Mesangial cell (primary cell): ENCODE results near the gene CKAP2. TPM values are rescaled to one million over a fixed set of nuclear protein-coding genes. Genes with fewer than 3 reads are reported as not detected.

Experiments
- total RNA-seq: library from RNA; depleted of rRNA; stranded (reverse); fragments of >200 nt; gene quantifications from 2 replicates; pipeline ENCODE4 v1.2.3, GENCODE V29; 2015

The CKAP2 gene
- 12.0 and 52.3 TPM in 2 replicates for total RNA-seq

GRCh38 chr13:52454820-52455676, at the start of gene CKAP2:
CKAP2 (plus strand) TSS chr13:52455478; CDS start chr13:52455557, 79 bp downstream.

GRCh38 chr13:52405767-52406494, 49.3 kb upstream of the CKAP2 start, which contains the start of gene THSD1:
THSD1 (minus strand) TSS chr13:52406172; CDS start chr13:52402600, 3,572 bp downstream.

GRCh38 chr13:52450012-52450792, 5.1 kb upstream of the CKAP2 start, which contains the start of gene VPS36:
VPS36 (minus strand) TSS chr13:52450634; CDS start chr13:52450594, 40 bp downstream.

Other genes starting within 250 kb of the CKAP2 start
- 8.6 and 10.8 TPM in 2 replicates for gene THSD1, start 49.3 kb upstream of the CKAP2 start, total RNA-seq
- gene VPS36, start 4.8 kb upstream of the CKAP2 start, total RNA-seq: 12.2 and 26.7 TPM in 2 replicates
- gene HNRNPA1L2, start 187.0 kb downstream of the CKAP2 start, total RNA-seq: 1.1 and 2.7 TPM in 2 replicates
- 23.3 and 44.2 TPM in 2 replicates for gene SUGT1, start 197.4 kb downstream of the CKAP2 start, total RNA-seq